T-helper 9 cell (primary cell): ENCODE results near the gene METTL23.
A peak's percentile ranks its signal among the peaks of the same experiment; 100 is the strongest.
"Not testable (repeated sequence)": the region's sequence is repeated elsewhere in the genome, so short reads cannot be mapped to it uniquely, and the experiment has no call there.

Experiments used
- DNase-seq: peaks from one replicate; pipeline ENCODE4 v3.0.0-alpha.2; 2020

The METTL23 gene

DNA sequence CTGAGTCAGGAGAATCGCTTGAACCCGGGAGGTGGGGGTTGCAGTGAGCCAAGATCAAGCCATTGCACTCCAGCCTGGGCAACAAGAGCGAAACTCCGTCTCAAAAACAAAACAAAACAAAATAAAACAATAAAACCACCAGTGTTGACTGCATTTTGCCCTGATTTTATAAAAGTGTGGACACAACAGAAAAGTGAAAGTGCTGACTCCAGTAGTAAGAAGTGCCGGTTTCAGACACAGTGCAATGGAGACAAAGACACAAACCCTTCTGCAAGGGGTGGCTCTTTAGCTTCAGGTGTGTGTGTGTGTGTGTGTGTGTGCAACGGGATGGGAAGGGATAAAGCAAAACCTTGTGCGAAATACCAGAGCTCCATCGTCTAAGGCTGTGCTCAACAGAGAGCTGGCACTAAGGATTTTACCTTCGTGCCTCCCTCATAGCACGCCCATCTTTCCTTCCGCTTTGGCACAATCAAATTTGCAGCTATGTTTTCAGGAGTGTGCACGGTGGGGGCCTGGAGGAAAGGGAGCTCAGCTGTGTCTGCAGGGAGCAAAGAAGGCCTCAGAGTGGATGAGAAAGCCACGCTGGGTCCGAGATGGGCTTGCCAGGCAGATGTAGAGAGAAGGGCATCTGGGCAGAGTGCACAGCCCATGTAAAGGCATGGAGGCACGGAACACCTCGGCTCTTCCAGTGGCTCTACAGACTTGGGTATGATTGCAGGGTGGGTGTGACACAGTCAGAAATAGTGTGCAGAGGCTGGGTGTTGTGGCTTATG, 31.4 kb upstream of the METTL23 start:
- DNase-seq, result no peak

DNA sequence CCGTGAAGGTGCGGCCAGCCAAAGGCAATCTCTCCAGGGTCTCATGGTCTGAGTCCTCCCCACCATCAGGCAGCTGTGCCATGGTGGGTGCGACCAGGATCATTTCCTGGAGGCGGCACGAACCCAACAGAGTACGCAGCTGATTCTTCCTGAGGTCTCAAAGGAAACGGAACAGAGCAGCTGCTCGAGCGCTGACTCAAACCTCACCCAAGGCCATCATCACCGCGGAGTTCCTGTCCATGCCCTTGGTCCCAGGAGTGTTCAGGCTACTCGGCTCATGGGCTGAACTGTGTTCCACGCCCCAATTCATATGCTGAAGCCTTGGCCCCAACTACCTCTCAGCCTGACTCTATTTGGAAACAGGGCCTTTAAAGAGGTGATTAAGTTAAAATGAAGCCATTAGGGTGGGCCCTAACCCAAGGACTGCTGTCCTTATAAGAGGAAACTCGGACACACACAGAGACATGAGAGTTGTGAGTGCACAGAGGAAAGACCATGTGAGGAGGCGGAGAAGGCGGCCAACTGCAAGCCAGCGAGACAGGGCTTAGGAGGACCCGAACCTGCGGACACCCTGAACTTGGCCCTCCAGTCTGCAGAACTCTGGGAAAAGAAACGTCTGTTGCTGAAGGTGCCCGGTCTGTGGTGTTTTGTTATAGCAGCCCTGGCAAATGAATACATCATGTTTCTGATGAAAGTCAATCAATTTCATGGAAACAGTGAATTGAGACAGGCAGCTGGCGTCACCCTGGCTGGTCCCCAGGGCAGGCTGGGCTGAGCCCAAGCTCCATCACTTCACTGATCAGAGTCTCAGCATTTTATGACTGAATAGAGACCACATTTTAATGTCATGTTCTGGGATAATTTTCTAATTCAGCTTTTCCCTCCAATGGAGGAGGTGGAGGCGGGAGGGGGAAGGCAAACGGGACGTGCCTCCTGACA, 29.6 kb upstream of the METTL23 start:
- DNase-seq, result no peak

DNA sequence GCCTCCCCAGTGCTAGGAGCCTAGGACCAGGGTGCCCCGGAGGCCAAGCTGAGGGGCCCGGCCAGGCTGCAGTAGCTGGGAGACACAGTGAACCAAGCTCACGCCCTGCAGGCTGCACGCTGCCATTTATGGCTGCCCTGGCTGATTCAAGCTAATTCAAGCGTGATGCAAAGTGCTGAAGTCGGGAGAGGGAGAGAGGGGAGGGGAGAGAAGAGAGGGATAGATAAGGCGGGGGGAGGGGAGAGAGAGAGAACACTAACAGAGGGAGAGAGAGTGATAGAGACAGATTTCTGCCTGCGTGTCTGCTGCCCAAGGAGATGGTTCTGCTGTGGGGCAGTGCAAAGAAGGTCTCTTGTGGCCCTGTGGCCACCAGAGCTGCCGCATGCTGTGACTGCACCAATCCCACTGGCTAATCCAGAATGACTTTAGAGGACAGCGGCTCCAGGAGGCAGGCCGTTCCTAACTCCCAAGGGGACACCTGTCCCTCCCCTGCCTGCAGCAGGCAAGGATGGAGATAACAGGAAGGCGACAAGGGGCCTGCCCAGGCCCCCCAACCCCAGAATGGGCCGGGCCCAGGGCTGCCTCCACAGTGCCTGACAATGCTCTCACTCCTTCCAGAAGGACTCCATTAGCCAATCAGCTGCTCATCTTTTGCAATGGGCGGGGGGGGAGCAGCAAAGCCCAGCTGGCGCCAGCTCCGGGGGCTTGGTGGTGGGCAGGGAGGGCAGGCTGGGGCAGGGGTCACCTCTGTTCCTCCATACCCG, 28.8 kb upstream of the METTL23 start:
- no peak for DNase-seq

DNA sequence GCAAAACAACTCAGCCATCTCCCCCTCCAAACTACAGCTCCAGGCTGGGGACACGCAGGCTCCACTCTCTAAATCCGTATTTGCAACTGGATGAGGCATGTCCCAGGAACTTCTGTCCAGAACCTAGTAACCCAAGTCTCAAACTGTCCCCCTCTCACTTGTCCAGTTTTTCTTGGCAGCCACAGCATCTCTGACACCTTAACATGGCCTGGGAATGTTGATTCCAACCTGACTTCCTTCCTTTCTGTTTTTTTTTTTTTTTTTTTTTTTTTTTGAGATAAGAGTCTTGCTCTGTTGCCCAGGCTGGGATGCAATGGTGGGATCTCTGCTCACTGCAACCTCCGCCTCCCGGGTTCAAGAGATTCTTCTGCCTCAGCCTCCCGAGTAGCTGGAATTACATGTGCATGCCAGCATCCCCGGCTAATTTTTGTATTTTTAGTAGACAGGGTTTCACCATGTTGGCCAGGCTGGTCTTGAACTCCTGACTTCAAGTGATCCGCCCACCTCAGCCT, 28.1 kb upstream of the METTL23 start:
- DNase-seq, result not testable (repeated sequence)

DNA sequence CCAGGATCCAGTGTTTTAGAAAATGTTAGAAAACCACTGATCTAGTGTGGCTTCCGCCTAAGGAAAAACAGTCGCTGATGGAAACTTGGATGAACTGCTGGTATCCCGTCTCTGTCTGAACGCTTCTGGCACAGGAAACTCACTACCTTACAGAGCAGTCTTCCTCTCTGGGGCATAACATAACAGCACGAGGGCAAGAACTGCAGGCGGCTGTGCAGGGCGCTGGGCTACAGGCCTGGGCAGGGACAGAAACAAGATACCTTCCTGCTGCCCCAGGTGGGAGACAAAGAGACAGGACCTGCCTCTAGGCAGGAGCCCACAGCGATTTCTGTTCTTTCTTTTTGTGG, 26.4 kb upstream of the METTL23 start:
- DNase-seq, result no peak

DNA sequence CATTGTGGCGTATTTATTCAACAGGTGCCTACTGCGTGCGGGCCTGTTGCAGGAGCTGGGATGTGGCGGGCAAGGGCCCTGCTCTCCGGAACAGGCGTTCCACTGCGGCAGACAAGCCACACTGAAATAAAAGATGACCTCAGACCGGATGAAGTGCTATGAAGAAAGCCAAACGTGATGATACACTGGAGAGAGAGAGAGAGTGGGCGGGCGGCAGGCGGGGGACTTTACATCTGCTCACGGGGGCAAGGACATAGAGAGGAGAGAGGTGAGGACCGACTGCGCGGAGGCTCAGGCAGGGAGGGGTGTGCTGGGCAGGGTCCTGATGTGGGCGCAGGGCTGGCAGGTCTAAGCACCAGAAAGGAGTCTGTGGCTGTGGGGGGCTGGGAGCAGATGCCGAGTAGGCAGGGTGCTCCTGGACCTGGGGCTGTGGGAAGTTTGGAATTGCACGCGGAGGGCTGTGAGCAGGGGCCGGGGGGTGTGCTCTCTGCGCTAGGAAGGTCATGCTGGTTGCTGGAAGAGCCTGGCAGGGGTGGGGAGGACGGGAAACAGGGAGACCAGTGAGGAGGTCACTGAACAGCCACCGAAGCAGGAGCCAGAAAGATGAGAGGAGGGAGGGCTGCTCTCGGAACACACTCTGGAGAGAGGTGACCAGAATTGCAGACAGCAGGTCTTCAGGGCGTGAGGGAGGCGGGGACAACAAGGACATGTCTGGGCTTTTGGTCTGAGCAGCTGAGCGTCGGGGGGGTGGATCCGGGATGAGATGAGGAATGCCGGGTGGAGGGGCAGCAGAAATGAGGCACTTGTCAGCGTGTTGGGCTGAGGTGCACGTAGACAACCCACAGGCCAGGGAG, 25.8 kb upstream of the METTL23 start:
- DNase-seq, result no peak

DNA sequence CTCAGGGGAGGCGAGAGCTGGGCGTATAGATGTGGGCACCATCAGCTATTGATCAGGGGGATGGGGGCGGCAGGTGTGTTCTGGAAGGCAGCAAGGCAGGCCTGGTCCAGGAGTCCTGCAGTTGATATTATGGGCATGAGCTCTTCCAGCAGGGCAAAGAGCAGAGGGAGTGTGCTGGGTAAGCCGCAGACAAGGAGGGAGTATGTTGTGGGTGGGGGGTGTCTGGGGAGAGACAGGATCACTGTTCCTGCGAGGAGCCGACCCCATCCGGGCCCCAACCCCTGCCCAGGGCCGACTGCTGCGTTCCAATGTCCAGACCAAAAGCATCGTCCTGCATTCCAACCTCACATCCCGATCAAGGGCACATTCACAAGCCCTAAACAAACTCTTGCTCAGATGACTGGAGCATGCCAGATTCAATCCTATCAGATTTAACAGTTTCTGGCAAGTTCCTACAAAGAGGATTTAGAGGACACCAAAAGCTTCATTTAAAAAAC, 25.1 kb upstream of the METTL23 start:
- no peak for DNase-seq

DNA sequence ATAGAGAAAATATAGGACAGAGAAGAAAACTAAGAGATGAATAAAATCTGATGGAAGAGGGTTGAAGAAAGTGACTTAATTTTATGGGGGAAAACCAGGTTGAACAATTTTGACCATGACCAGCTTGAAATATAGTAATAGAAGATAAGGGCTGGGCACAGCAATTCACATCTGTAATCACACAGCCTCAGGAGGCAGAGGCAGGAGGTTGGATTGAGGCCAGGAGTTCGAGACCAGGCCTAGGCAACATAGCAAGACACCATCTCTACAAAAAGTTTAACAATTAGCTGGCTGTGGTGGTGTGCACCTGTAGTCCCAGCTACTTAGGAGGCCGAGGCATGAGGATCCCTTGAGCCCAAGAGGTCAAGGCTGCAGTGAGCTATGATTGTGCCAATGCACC, 24.6 kb upstream of the METTL23 start:
- DNase-seq, result no peak

DNA sequence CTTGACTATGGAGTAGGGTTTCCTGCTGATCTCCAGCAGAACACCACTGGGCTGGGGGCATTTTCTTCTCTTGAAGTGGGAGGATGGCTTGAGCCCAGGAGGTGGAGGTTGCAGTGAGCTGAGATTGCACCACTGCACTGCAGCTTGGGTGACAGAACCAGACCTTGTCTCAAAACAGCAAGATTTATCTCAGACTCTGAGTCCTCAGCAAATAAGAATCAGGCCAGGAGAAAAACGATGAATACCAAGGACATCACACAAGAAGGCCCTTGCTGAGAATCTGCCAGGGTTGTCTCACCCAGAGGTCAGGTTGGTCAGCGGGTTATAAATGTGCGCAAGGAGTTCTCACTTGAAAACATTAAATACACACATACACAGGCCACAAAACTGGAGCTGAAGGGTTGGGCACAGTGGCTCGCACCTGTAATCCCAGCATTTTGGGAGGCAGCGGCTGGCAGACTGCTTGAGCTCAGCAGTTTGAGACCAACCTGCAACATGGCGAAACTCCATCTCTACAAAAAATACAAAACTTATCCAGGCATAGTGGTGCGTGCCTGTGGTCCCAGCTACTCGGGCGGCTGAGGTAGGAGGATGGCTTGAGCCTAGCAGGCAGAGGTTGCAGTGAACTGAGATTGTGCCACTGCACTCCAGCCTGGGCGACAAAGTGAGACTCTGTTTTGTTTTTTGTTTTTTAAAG, 23.6 kb upstream of the METTL23 start:
- no peak for DNase-seq

DNA sequence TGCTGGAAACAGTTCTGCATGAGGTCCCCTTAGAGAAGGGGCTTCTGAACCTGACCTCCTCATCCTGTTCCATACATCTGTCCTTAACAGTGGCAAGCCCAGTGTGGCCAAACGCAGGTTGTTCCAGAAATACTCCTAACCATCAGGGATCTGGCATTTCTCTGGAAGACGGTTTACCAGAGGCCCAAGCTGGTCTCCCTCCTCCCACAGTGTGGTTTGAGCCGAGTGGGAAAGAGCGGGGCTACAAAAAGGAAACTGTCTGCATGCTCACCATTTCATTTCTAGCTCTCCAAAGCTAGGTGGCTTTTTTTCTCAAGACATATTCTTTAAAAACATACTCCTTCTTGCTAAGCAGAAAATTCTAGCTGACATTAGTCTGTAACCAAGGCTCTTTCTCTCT, 21.8 kb upstream of the METTL23 start:
- DNase-seq, result no peak

DNA sequence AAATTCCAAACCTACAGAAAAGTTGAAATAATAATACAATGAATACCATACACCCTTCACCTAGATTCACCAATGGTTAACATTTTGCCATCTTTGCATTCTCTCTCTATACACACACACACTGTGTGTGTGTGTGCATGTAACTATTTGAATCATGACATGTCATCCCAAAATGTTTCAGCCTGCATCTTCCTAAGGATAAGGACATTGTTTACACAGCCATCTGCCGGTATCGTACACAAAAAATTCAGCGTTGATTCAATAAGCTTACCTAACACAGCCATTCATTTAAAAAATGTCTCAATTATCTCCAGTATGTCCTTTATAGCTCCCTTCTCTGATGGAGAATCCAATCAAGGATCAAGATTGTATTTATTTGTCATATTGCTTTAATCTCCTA, 19.8 kb upstream of the METTL23 start:
- no peak for DNase-seq

DNA sequence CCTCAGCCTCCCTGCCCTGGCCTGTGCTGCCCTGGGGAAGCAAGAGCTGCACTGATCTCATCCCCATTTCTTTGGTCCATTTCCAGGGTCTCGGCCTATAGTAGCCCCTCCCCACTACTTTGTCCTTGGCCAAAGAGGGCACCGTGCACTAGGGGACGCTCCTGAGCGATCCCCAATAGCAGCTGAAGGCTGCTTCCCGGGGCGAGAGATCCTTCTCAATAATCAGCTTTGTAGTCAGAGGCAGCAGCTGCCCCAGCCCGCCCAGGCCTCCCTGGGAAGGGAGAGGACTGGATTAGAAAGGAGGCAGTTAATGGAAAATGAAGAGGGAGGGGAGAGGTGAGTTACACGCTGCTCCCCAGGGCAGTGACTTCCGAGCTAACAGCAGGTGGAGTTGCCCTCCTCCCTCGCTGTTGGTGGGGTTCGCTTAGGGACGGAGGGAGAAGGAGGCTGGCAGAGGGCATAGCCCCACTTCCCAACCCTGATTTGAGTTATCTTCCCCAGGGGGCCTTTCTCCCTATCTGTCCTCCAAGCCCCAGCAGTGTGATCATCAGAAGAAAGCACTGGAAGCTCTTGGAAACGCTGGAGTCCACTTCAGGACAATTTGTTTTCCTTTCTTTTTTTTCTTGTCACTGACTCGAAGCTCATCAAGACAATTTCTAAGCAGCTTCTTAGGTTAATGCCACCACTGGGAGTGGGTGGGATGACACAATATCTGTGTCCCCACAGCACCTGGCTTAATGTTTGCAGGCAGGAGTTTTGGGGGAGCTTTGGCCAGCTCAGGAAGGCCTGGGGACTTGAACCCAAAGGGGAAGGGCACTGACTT, 18.4 kb upstream of the METTL23 start:
- DNase-seq, result no peak

DNA sequence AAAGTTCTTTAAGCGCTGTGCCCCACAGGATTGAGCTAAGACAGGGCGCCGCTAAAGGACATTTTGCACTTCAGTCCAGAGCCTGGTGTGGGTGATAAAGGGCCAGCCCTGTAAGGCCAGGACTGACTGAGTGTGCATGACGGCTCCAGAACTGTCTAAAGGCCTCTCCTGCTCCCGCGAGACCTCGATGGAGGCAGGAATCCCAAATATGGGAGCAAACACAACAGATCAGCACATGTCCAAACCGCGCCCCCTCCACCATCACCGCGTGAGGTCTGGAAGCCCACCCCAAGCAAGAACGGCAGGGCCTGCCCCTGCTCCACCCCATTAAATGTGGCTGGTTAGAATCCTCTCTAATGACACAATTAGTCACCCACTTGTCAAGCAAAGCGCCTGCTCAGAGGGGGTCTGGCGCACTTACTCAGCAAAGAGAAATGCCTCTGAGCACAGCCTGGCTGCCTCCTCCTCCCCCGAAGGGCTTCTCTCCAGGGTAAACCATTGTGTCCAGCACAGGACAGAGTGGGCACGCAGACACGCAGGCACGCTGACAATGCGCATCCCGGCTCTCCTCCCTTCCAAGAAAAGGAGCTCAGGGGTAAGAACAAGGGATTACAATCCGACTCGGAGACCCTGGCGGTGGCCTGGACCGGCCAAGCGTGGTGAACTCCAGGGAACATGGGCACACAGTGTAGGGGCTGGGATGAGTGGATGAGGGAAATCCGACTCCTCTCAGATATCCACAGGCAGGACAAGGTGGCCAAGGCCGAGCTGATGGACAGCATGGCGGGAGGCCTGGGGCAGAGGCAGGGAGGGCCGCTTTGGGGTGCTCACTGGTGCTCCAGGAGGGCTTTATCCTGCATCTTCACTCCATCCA, 17.3 kb upstream of the METTL23 start:
- DNase-seq, result no peak

DNA sequence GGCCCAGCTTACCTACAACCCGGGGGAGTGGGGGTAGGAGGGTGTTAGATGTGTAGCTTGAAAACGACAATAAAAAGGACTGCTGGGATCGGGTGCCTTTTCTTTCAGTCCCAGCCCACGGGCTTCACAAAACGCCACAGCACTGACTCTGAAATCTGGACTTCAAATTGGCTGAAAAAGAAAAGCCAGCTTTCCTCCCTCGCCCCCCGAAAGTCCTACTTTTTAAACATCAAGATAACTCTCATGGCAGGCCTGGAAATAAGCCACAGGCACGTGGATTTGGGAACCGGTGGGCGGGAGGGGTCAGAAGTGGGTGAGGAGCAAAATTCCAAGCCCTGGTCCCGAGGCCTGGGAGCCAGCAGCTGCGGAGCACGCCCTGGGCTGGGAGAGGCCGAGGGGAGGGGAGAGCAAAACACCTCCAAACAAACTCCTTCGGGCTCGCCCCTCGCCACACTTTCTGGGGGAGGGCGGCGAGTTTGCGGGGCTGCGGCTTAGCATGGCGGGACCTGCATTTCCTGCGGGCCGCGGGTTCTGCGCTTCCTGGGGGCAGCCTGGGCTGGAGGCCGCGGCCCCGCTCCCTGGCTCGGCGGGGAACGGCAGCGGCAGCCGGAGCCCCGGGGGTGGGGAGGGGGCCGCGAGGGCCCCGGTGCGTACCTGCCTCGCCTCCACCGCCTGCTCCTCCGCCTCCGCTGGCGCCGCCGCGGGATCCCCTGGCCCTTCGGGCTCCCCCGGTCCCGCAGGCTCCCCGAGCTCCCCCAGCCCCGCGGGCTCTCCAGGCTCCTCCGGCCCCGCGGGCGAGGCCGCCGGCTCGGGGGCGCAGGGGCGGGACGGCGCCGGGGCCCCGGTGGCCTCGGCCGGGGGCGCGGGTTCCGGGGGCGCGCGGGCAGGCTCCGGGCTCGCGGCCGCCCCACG, 16.4 kb upstream of the METTL23 start:
- DNase-seq, result not testable (repeated sequence)

DNA sequence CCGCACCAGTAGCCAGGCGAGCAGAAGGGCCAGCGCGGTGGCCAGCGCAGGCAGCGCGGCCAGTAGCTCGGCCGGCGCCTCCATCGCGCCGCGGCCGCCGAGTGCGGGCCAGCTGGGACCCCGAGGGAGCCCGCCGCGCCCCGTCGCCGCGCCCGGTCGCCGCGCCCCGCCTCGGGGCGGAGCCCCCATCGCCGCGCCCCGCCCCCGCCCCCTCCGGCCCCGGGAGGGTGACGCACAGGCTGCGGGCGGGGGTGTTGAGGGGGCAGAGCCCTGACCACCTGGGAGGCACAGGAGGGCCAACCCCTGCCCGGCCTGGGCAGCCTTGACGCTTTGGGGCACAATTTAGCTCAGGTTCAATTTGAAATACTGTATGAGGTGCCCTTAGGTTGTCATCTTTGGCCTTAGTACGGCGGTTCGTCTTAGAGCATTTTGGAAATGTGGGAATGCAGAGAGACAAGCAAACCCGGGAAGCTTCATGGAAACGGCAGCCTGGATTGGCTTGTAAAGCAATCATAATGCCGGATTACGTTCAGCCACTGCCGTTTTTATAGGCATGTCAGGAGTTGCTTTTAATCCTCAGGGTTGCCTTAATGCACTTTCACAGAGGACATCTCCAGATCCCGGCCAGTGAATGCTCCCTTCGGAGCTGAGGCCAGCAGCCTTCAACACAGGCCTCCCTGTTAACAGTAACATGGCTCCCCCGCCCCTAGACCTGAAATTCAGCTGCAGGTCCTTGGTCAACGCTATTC, 15.6 kb upstream of the METTL23 start, which contains the start of gene MXRA7:
MXRA7 (minus strand) TSS at position 103 of the 749 bp plus-strand sequence; CDS start at position 84, 19 bp downstream.
- peak; percentile 66 for DNase-seq

DNA sequence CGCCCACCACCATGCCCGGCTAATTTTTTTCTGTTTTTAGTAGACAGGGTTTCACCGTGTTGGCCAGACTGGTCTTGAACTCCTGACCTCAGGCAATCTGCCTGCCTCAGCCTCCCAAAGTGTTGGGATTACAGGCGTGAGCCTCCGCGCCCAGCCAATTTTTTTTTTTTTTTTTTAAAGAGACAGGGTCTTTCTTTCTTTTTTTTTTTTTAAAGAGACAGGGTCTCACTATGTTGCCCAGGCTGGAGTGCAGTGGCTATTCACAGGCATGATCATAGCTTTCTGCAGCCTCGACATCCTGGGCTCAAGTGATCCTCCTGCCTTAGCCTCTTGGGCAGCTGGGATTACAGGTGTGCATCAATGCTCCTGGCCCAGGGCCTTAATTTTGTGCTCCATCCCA, 14.3 kb upstream of the METTL23 start:
- DNase-seq, result not testable (repeated sequence)

DNA sequence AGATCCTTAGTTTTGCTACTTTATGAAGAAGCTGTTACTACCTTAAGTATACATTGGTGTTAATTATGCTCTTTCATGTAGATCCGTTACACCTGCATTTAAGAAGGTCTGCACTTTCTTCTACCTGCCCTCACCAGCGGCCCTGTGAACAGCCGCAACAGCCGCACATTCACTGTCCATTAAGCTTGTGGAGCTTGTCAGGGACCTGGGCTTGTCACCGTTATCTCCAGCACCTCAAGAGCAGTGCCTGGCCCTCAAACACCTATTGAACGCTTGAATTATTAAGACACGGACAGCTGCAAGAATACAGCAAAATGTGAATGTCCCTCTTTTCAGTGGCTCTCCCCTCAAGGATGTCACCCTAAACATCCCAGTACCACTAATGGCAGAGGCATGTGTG, 12.9 kb upstream of the METTL23 start:
- DNase-seq, result no peak
